Tibial nerve (tissue), 4 donors: ENCODE results near the gene UBL5.

Source experiments
- EP300 ChIP-seq, 2 donors: sonication (generic); formaldehyde crosslinking; IDR thresholded peaks; one replicate each; pipeline ENCODE4 v1.6.1; 2017; ENCODE audit warnings: antibody characterized with exemption in 2 of 2, mild to moderate bottlenecking in 1 of 2
- POLR2A ChIP-seq, 2 donors: fragments of 450-650 bp; IDR thresholded peaks; one replicate each; pipeline ENCODE4 v1.6.1; 2017; ENCODE audit warnings: antibody characterized with exemption in 2 of 2, mild to moderate bottlenecking in 2 of 2, moderate library complexity in 2 of 2
- TF ChIP-seq, protein P1 (sequence below), 5 experiments: fragments of 200-600 bp in 3 of 5; fragments of 450-650 bp in 2 of 5; sonication (generic) in 3 of 5; IDR thresholded peaks; one replicate each; pipeline ENCODE4 v1.5.1; 2016 to 2019; ENCODE audit warnings: antibody characterized with exemption in 5 of 5, mild to moderate bottlenecking in 3 of 5, moderate library complexity in 2 of 5

DNA sequence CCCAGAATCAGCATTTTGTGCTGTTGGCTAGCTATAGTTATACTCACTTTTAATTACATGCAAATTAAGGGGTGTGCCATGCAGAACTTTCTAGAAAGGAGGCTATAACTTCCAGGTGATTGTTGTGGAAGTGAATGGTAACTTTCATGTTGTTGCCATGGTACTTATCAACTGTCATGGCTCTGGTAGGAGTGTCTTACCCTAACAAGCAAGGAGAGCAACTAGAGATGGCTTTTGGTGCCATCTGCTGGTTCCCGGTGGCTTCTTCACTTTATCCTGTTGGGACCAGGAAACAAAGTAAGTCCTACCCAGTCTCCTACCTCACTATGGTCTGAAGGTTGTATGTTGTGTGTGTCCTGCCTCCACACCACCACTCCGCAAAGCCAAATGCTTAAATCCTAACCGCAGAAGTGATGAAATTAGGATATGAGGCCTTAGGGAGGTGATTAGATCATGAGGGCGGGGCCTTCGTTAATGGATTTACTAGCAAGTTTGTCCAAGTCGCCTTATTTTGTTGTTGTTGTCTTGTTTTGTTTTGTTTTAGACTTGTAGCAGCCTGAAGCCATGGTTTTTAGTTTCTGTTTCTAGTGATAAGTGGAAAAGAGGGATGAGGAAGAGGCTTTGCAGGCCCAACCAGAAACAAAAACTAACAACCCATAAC is 31.5 kb upstream of the UBL5 start:
- TF ChIP-seq, protein P1, sequence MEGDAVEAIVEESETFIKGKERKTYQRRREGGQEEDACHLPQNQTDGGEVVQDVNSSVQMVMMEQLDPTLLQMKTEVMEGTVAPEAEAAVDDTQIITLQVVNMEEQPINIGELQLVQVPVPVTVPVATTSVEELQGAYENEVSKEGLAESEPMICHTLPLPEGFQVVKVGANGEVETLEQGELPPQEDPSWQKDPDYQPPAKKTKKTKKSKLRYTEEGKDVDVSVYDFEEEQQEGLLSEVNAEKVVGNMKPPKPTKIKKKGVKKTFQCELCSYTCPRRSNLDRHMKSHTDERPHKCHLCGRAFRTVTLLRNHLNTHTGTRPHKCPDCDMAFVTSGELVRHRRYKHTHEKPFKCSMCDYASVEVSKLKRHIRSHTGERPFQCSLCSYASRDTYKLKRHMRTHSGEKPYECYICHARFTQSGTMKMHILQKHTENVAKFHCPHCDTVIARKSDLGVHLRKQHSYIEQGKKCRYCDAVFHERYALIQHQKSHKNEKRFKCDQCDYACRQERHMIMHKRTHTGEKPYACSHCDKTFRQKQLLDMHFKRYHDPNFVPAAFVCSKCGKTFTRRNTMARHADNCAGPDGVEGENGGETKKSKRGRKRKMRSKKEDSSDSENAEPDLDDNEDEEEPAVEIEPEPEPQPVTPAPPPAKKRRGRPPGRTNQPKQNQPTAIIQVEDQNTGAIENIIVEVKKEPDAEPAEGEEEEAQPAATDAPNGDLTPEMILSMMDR (IDR thresholded peaks at IDR 0.05) = peak; percentile 62 to 81 (median 70)
- TF ChIP-seq POLR2A (IDR thresholded peaks at IDR 0.05) (no peak), EP300 (IDR thresholded peaks at IDR 0.05) (peak in 1 of 2 donors; percentile 29)
